Liver (tissue), 9 donors: ENCODE results near the gene TMEM176A. TPM values are rescaled to one million over a fixed set of nuclear protein-coding genes. Genes with fewer than 3 reads are reported as not detected.

Experiments
- DNase-seq: peaks from one replicate; pipeline ENCODE4 v3.0.0-alpha.2; 2017; ENCODE audit warnings: low spot score
- H3K27ac ChIP-seq, 2 donors: one replicate each; pipeline ENCODE4 v1.7.0; 2013; ENCODE audit warnings: inconsistent platforms in 2 of 2, low read length in 2 of 2, control low read depth in 1 of 2, low read depth in 1 of 2, mild to moderate bottlenecking in 1 of 2
- H3K27me3 ChIP-seq, 4 donors: one replicate each; pipeline versions ENCODE4 v1.6.1 to v1.7.0; 2013; ENCODE audit warnings: low read length in 3 of 4, inconsistent platforms in 1 of 4, mild to moderate bottlenecking in 1 of 4, moderate library complexity in 1 of 4; ENCODE audit not compliant: control insufficient read depth in 4 of 4, insufficient read depth in 4 of 4
- H3K36me3 ChIP-seq, 4 donors: one replicate each; pipeline versions ENCODE4 v1.6.1 to v1.7.0; 2013; ENCODE audit warnings: low read length in 3 of 4, mild to moderate bottlenecking in 3 of 4, low read depth in 1 of 4, moderate library complexity in 1 of 4; ENCODE audit not compliant: control insufficient read depth in 4 of 4, insufficient read depth in 3 of 4
- H3K4me1 ChIP-seq, 4 donors: one replicate each; pipeline versions ENCODE4 v1.6.1 to v1.7.0; 2013; ENCODE audit warnings: low read length in 3 of 4, mild to moderate bottlenecking in 3 of 4, moderate library complexity in 1 of 4; ENCODE audit not compliant: control insufficient read depth in 4 of 4, insufficient read depth in 4 of 4
- H3K4me3 ChIP-seq, 3 donors: one replicate each; pipeline versions ENCODE4 v1.6.1 to v1.7.0; 2013; ENCODE audit warnings: low read length in 3 of 3, control low read depth in 1 of 3, low read depth in 1 of 3, mild to moderate bottlenecking in 1 of 3
- H3K9ac ChIP-seq, 2 donors: one replicate each; pipeline ENCODE4 v1.7.0; 2013; ENCODE audit warnings: low read length in 2 of 2, mild to moderate bottlenecking in 2 of 2, moderate library complexity in 2 of 2, control low read depth in 1 of 2, low read depth in 1 of 2
- H3K9me3 ChIP-seq, 4 donors: one replicate each; pipeline versions ENCODE4 v1.6.1 to v1.7.0; 2013; ENCODE audit warnings: low read length in 3 of 4; ENCODE audit not compliant: control insufficient read depth in 4 of 4
- FOXA2 ChIP-seq: IDR thresholded peaks from 2 replicates; pipeline ENCODE4 v1.6.1; 2016; ENCODE audit warnings: antibody characterized with exemption
- HNF4A ChIP-seq, 2 donors: conservative IDR thresholded peaks; 2 replicates each; pipeline ENCODE4 v1.6.1; 2016; ENCODE audit warnings: antibody characterized with exemption in 2 of 2, mild to moderate bottlenecking in 2 of 2
- JUND ChIP-seq, 2 donors: IDR thresholded peaks; 2 replicates each; pipeline ENCODE4 v1.6.1; 2016; ENCODE audit warnings: antibody characterized with exemption in 2 of 2
- NR2F2 ChIP-seq: IDR thresholded peaks from 2 replicates; pipeline ENCODE4 v1.6.1; 2016; ENCODE audit warnings: antibody characterized with exemption
- RAD21 ChIP-seq, 2 donors: IDR thresholded peaks; 2 replicates each; pipeline ENCODE4 v1.6.1; 2016; ENCODE audit warnings: antibody characterized with exemption in 2 of 2, mild to moderate bottlenecking in 2 of 2
- RXRA ChIP-seq, 2 donors: IDR thresholded peaks; 2 replicates each; pipeline ENCODE4 v1.6.1; 2017 to 2018; ENCODE audit warnings: antibody characterized with exemption in 2 of 2, mild to moderate bottlenecking in 1 of 2
- SP1 ChIP-seq: IDR thresholded peaks from 2 replicates; pipeline ENCODE4 v1.6.1; 2018; ENCODE audit warnings: antibody characterized with exemption, mild to moderate bottlenecking
- YY1 ChIP-seq: IDR thresholded peaks from 2 replicates; pipeline ENCODE4 v1.6.1; 2016; ENCODE audit warnings: antibody characterized with exemption, mild to moderate bottlenecking
- WGBS: extraction: QIAGEN DNeasy Blood & Tissue Kit; methylation state at CpG from one replicate; pipeline ENCODE4 v1.1.7; 2013; 5-methylcytosine and 5-hydroxymethylcytosine counted together
- polyA plus RNA-seq, 2 donors: library from polyadenylated mRNA; stranded (reverse) in 1 of 2; unstranded in 1 of 2; fragments of 200-250 nt in 1 of 2; fragments of >200 nt in 1 of 2; fragmentation: Nextera tagmentation in 1 of 2; extraction: Ambion mirVana in 1 of 2; gene quantifications; one replicate each; pipeline versions ENCODE4 v1.2.1 to v1.2.3, GENCODE V29; 2013 to 2015
- total RNA-seq, 2 donors: library from RNA; depleted of rRNA; stranded (reverse); fragments of >200 nt; gene quantifications; one replicate each; pipeline ENCODE4 v1.2.3, GENCODE V29; 2014
- TF ChIP-seq, protein P1 (sequence below): fragments of 150-350 bp; IDR thresholded peaks from 2 replicates; pipeline ENCODE4 v1.5.1; 2017; ENCODE audit warnings: improper control_type of control experiment, low read depth, low read length; ENCODE audit not compliant: missing input control
- TF ChIP-seq, protein P2 (sequence below): IDR thresholded peaks from 2 replicates; pipeline ENCODE4 v1.6.1; 2016; ENCODE audit warnings: antibody characterized with exemption
- donor health status: healthy.
- donor health status: healthy.
- donor health status: healthy.
- donor health status: healthy.
- donor health status: healthy.

The TMEM176A gene
- total and polyA plus RNA-seq, 4 donors = 346 to 703 (median 539) TPM

DNA sequence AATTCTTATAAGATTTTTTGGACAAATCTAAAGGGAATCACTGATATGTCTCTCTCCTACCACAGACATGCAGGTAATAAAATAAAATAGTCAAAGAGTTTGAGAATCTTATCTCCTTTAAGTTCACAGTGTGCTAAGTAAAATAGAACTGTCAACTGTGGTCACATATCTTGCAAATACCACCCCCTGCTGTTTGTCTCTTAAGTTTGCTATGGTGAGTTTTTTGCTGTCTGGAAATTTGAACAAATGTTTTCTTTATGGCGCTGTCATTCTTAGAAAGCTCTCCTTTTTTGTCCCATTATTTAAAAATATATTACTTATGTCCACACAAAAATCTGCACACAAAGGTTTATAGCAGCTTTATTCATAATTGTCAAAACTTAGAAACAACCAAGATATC, 43.7 kb upstream of the TMEM176A start:
- H3K36me3 ChIP-seq = no peaks in the 10 kb centered on the region
- WGBS = 54% methylated on average over 1 of the region's 1 CpG
- H3K27me3 ChIP-seq = no peaks in the 10 kb centered on the region
- no peaks in the 10 kb centered on the region for H3K9me3 ChIP-seq
- no peak overlapping the region for H3K27ac ChIP-seq
- DNase-seq = no peak
- no peak overlapping the region for H3K9ac ChIP-seq
- H3K4me1 ChIP-seq = peaks cover 0 to 5% (median 0%) of the 10 kb centered on the region in 4 donors
- H3K4me3 ChIP-seq = no peak overlapping the region
- TF ChIP-seq, protein P1, sequence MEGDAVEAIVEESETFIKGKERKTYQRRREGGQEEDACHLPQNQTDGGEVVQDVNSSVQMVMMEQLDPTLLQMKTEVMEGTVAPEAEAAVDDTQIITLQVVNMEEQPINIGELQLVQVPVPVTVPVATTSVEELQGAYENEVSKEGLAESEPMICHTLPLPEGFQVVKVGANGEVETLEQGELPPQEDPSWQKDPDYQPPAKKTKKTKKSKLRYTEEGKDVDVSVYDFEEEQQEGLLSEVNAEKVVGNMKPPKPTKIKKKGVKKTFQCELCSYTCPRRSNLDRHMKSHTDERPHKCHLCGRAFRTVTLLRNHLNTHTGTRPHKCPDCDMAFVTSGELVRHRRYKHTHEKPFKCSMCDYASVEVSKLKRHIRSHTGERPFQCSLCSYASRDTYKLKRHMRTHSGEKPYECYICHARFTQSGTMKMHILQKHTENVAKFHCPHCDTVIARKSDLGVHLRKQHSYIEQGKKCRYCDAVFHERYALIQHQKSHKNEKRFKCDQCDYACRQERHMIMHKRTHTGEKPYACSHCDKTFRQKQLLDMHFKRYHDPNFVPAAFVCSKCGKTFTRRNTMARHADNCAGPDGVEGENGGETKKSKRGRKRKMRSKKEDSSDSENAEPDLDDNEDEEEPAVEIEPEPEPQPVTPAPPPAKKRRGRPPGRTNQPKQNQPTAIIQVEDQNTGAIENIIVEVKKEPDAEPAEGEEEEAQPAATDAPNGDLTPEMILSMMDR = peak; percentile 52
- TF ChIP-seq, protein P2, sequence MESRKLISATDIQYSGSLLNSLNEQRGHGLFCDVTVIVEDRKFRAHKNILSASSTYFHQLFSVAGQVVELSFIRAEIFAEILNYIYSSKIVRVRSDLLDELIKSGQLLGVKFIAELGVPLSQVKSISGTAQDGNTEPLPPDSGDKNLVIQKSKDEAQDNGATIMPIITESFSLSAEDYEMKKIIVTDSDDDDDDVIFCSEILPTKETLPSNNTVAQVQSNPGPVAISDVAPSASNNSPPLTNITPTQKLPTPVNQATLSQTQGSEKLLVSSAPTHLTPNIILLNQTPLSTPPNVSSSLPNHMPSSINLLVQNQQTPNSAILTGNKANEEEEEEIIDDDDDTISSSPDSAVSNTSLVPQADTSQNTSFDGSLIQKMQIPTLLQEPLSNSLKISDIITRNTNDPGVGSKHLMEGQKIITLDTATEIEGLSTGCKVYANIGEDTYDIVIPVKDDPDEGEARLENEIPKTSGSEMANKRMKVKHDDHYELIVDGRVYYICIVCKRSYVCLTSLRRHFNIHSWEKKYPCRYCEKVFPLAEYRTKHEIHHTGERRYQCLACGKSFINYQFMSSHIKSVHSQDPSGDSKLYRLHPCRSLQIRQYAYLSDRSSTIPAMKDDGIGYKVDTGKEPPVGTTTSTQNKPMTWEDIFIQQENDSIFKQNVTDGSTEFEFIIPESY = no peak
- TF ChIP-seq RAD21 (IDR thresholded peaks at IDR 0.05) = peak; percentile 80 to 83

DNA sequence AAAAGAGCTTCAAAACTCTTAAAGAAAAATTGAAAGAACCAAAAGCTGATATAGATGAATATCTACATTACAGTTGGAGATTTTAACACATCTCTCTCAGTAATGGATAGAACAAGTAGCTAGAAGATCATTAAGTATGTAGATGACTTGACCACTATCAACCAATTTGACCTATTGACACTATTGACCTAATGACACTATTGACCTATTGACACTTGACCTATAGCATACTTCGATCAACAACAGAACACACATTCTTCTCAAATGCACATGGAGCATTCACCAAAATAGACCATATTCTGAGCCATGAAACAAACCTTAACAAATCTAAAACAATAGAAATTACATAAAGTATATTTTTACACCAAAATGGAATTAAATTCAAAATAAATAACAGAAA, 41.1 kb upstream of the TMEM176A start:
- Histone ChIP-seq H3K9ac (no peak overlapping the region), H3K27me3 (no peaks in the 10 kb centered on the region), H3K27ac (no peak overlapping the region), H3K36me3 (no peaks in the 10 kb centered on the region), H3K4me3 (no peak overlapping the region), H3K4me1 (peaks cover 2 to 13% (median 6%) of the 10 kb centered on the region in 4 donors), H3K9me3 (no peaks in the 10 kb centered on the region)
- WGBS = 68% methylated on average over 1 of the region's 1 CpG
- DNase-seq = no peak
- TF ChIP-seq RXRA (IDR thresholded peaks at IDR 0.05) (peak; percentile 3 to 69), NR2F2 (peak; percentile 99), RAD21 (IDR thresholded peaks at IDR 0.05) (no peak), FOXA2 (no peak), HNF4A (conservative IDR thresholded peaks at IDR 0.05) (peak in 1 of 2 donors; percentile 33)

DNA sequence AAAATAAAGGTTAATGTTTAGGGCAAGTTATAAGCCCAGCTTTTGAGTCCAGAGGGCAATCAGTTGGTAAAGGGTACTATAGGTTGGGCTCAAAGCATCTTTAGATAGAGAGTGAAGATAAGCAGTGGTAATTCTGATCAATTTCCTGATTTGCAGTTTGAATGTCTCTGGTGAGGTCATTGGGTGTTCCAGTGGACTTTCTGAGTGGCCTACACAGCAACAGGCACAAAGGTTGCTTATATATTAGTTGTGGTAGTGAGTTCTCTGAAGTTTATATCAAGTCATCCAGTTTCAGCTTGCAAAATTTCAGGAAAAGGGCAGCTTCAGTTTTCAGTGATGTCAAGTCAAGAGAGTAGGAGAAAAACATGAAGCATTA, 34.2 kb upstream of the TMEM176A start:
- Histone ChIP-seq H3K27me3 (no peaks in the 10 kb centered on the region), H3K4me1 (peaks cover 6 to 36% (median 26%) of the 10 kb centered on the region in 4 donors), H3K27ac (peak overlapping the region; percentile 82 to 95), H3K9me3 (no peaks in the 10 kb centered on the region), H3K4me3 (no peak overlapping the region), H3K9ac (peak overlapping the region in 1 of 2 donors; percentile 72), H3K36me3 (no peaks in the 10 kb centered on the region)
- TF ChIP-seq NR2F2 = no peak
- peak; percentile 21 to 78 for TF ChIP-seq JUND (IDR thresholded peaks at IDR 0.05)
- peak; percentile 58 to 62 for TF ChIP-seq RXRA (IDR thresholded peaks at IDR 0.05)
- peak; percentile 47 for TF ChIP-seq YY1
- TF ChIP-seq HNF4A (conservative IDR thresholded peaks at IDR 0.05) = peak; percentile 75 to 83
- TF ChIP-seq, protein P2 = no peak
- peak; percentile 53 for TF ChIP-seq SP1
- DNase-seq = no peak
